B cell (primary cell): Measurements from ENCODE around the gene RHOH. TPM values are rescaled to one million over a fixed set of nuclear protein-coding genes. Genes with fewer than 3 reads are reported as not detected.

Source experiments
- ATAC-seq: fragments of 200-7000 bp; cut with Tn5 transposase; one replicate; pipeline ENCODE4 v1.10.0; 2021; ENCODE audit warnings: low read depth, mild to moderate bottlenecking, moderate number of reproducible peaks, moderate library complexity
- CTCF ChIA-PET: fragments of 350-600 bp; sonication (Branson Sonifier 250); formaldehyde crosslinking; loops from one replicate; lab custom pipeline; 2021; ENCODE audit warnings: antibody characterized with exemption, inconsistent platforms; lab: Charles Lee
- POLR2A ChIA-PET: fragments of 350-600 bp; sonication (Branson Sonifier 250); formaldehyde crosslinking; loops from one replicate; lab custom pipeline; 2021; ENCODE audit warnings: antibody characterized with exemption; lab: Charles Lee
- DNase-seq: peaks from one replicate; pipeline ENCODE4 v3.0.0; 2013
- H2AFZ ChIP-seq: 2 replicates; pipeline ENCODE4 v1.6.1; 2012; ENCODE audit warnings: mild to moderate bottlenecking, low read depth, low read length; ENCODE audit not compliant: insufficient read depth, poor library complexity, severe bottlenecking
- H3K27ac ChIP-seq, 2 donors: 1 replicate in 1 of 2; 2 replicates in 1 of 2; pipeline ENCODE4 v1.5.1; 2012 to 2013; ENCODE audit warnings: low read length in 2 of 2, mild to moderate bottlenecking in 2 of 2, moderate library complexity in 1 of 2
- H3K27me3 ChIP-seq, 4 experiments: fragments of 200-600 bp in 1 of 4; sonication (generic) in 1 of 4; replicated peaks in 1 of 4; 1 replicate in 2 of 4; 2 replicates in 2 of 4; pipeline versions ENCODE4 v1.6.1 to v1.7.0; 2013 to 2016; ENCODE audit warnings: low read length in 3 of 4, mild to moderate bottlenecking in 2 of 4, mixed read lengths in 1 of 4, moderate library complexity in 1 of 4; ENCODE audit not compliant: insufficient read depth in 4 of 4, control insufficient read depth in 3 of 4; ENCODE audit errors: control extremely low read depth in 1 of 4
- H3K36me3 ChIP-seq, 2 experiments: replicated peaks in 1 of 2; 1 replicate in 1 of 2; 2 replicates in 1 of 2; pipeline versions ENCODE4 v1.6.1 to v1.7.1; 2013; ENCODE audit warnings: low read length in 1 of 2; ENCODE audit not compliant: insufficient read depth in 2 of 2, control insufficient read depth in 1 of 2; ENCODE audit errors: control extremely low read depth in 1 of 2, extremely low read depth in 1 of 2
- H3K4me1 ChIP-seq, 2 donors: fragments of 200-600 bp in 1 of 2; sonication (generic) in 1 of 2; 1 replicate in 1 of 2; 2 replicates in 1 of 2; pipeline versions ENCODE4 v1.5.1 to v1.6.1; 2013 to 2017; ENCODE audit warnings: low read length in 2 of 2; ENCODE audit not compliant: control insufficient read depth in 2 of 2, insufficient read depth in 2 of 2
- H3K4me2 ChIP-seq: replicated peaks from 2 replicates; pipeline ENCODE3; 2012; ENCODE audit warnings: mild to moderate bottlenecking, low read depth, low read length; ENCODE audit not compliant: poor library complexity, severe bottlenecking
- H3K4me3 ChIP-seq, 5 experiments: fragments of 200-600 bp in 1 of 5; sonication (generic) in 1 of 5; 1 replicate in 3 of 5; 2 replicates in 2 of 5; pipeline versions ENCODE4 v1.5.1 to v1.7.0; 2011 to 2016; ENCODE audit warnings: low read length in 4 of 5, mild to moderate bottlenecking in 4 of 5, low read depth in 2 of 5, control low read depth in 1 of 5, moderate library complexity in 1 of 5; ENCODE audit not compliant: insufficient read depth in 1 of 5; ENCODE audit errors: control extremely low read depth in 1 of 5, extremely low read depth in 1 of 5
- H3K79me2 ChIP-seq: fragments of 200-600 bp; sonication (generic); one replicate; pipeline ENCODE4 v1.6.0; 2016; ENCODE audit warnings: low read length; ENCODE audit not compliant: control insufficient read depth, insufficient read depth
- H3K9ac ChIP-seq: fragments of 200-600 bp; sonication (generic); 2 replicates; pipeline ENCODE4 v1.6.1; 2017; ENCODE audit warnings: mild to moderate bottlenecking, low read length, moderate library complexity
- H3K9me3 ChIP-seq, 3 donors: one replicate each; pipeline versions ENCODE4 v1.6.1 to v1.7.1; 2013; ENCODE audit warnings: low read length in 2 of 3; ENCODE audit not compliant: control insufficient read depth in 2 of 3, insufficient read depth in 1 of 3; ENCODE audit errors: control extremely low read depth in 1 of 3
- H4K20me1 ChIP-seq: 2 replicates; pipeline ENCODE4 v1.6.0; 2012; ENCODE audit warnings: mild to moderate bottlenecking, low read length; ENCODE audit not compliant: insufficient read depth, control insufficient read depth, poor library complexity, severe bottlenecking
- H3K27ac Mint-ChIP-seq: one replicate; pipeline ENCODE4 v1.8.0; 2021; ENCODE audit warnings: mixed read lengths
- H3K27me3 Mint-ChIP-seq: one replicate; pipeline ENCODE4 v1.8.0; 2021; ENCODE audit warnings: mixed read lengths
- H3K4me1 Mint-ChIP-seq: one replicate; pipeline ENCODE4 v1.8.0; 2021; ENCODE audit warnings: mixed read lengths
- H3K4me3 Mint-ChIP-seq: one replicate; pipeline ENCODE4 v1.8.0; 2021; ENCODE audit warnings: mixed read lengths
- H3K9me3 Mint-ChIP-seq: one replicate; pipeline ENCODE4 v1.8.0; 2022; ENCODE audit warnings: mixed read lengths; ENCODE audit not compliant: insufficient read depth
- EZH2 ChIP-seq: IDR thresholded peaks from 2 replicates; pipeline ENCODE4 v1.6.1; 2012; ENCODE audit warnings: borderline replicate concordance, low read depth, mild to moderate bottlenecking, moderate library complexity, low read length; ENCODE audit not compliant: insufficient read depth, poor library complexity, severe bottlenecking
- WGBS: methylation state at CpG from one replicate; pipeline ENCODE4 v1.1.5; 2013; ENCODE audit warnings: missing lambda C conversion rate; ENCODE audit not compliant: insufficient coverage; 5-methylcytosine and 5-hydroxymethylcytosine counted together
- intact Hi-C: fragments of 100-400 bp; cut with micrococcal nuclease; formaldehyde crosslinking; loops from one replicate; pipeline ENCODE4 v1.10.0; 2022
- polyA plus RNA-seq: library from polyadenylated mRNA; depleted of rRNA; stranded (reverse); fragments of >200 nt; gene quantifications from 2 replicates; pipeline ENCODE4 v1.2.3, GENCODE V29; 2012
- total RNA-seq, 2 donors: library from RNA; stranded (reverse); fragments of 120-200 nt in 1 of 2; gene quantifications; 1 replicate in 1 of 2; 2 replicates in 1 of 2; pipeline versions ENCODE4 v1.2.3 to v1.2.4, GENCODE V29; 2013 to 2022
- TF ChIP-seq, protein P1 (sequence below): fragments of 200-600 bp; IDR thresholded peaks from one replicate; pipeline ENCODE4 v1.8.0; 2022; ENCODE audit warnings: antibody characterized with exemption, mild to moderate bottlenecking

Gene RHOH
- total and polyA plus RNA-seq, 2 donors (not counting 1 experiment from before 2014, with no cell fraction given) = 118 to 209 TPM

DNA sequence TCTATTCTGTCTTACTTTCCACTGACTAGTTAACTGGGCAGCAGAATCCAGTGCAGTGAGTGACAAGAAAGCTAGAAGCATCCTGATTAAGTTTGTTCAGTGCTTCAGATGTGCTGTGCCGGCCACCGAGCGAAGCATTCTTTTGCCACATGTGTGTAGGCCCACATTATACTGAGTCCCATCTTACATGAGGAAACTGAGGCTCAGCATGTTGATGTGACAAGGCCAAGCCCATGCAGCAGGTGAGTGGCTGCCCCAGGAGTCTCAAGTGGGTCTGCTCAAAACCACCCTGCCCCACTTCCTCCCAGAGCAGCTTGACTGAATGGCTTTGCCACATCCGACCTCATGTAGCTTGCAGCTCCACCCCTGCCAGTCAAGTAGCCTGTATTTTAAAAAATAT lies 50.5 kb downstream of the RHOH start:
- H3K9ac ChIP-seq = no peak overlapping the region
- H3K4me3 Mint-ChIP-seq = peak overlapping the region; percentile 20
- no peaks in the 10 kb centered on the region for H3K9me3 ChIP-seq
- intact Hi-C loops = loop anchor here (1.0 kb wide), 1 partner anchor 62 kb away; no protein-coding TSS in a partner anchor
- H3K4me1 Mint-ChIP-seq = peaks cover 63% of the 10 kb centered on the region
- H3K27me3 ChIP-seq = no peaks in the 10 kb centered on the region
- H3K4me1 ChIP-seq = peaks cover 55 to 60% of the 10 kb centered on the region in 2 donors
- H3K27ac Mint-ChIP-seq = peak overlapping the region; percentile 76
- ChIA-PET CTCF (interaction anchor here (0.8 to 1.4 kb wide), 9 partner anchors 10 to 78 kb away, joined by 3 to 9 read pairs (median 3); no protein-coding TSS in a partner anchor), POLR2A (interaction anchor here (0.6 to 1.3 kb wide), 4 partner anchors 12 to 61 kb away, joined by 3 to 4 read pairs (median 4); no protein-coding TSS in a partner anchor)
- peaks cover 39% of the 10 kb centered on the region for H3K79me2 ChIP-seq
- H3K9me3 Mint-ChIP-seq = no peaks in the 10 kb centered on the region
- peaks cover 44% of the 10 kb centered on the region for H4K20me1 ChIP-seq
- peak; percentile 65 for DNase-seq
- H3K4me2 ChIP-seq = peak overlapping the region; percentile 51
- TF ChIP-seq, protein P1, sequence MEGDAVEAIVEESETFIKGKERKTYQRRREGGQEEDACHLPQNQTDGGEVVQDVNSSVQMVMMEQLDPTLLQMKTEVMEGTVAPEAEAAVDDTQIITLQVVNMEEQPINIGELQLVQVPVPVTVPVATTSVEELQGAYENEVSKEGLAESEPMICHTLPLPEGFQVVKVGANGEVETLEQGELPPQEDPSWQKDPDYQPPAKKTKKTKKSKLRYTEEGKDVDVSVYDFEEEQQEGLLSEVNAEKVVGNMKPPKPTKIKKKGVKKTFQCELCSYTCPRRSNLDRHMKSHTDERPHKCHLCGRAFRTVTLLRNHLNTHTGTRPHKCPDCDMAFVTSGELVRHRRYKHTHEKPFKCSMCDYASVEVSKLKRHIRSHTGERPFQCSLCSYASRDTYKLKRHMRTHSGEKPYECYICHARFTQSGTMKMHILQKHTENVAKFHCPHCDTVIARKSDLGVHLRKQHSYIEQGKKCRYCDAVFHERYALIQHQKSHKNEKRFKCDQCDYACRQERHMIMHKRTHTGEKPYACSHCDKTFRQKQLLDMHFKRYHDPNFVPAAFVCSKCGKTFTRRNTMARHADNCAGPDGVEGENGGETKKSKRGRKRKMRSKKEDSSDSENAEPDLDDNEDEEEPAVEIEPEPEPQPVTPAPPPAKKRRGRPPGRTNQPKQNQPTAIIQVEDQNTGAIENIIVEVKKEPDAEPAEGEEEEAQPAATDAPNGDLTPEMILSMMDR = no peak
- no peak for TF ChIP-seq EZH2
- H3K36me3 ChIP-seq = peaks cover 5 to 43% of the 10 kb centered on the region in 2 experiments
- H2AFZ ChIP-seq = no peak overlapping the region
- peak; percentile 80 for ATAC-seq
- 70% methylated on average over 3 of the region's 4 CpGs for WGBS
- no peaks in the 10 kb centered on the region for H3K27me3 Mint-ChIP-seq
- H3K27ac ChIP-seq = peak overlapping the region; percentile 1 to 69
- no peak overlapping the region for H3K4me3 ChIP-seq

DNA sequence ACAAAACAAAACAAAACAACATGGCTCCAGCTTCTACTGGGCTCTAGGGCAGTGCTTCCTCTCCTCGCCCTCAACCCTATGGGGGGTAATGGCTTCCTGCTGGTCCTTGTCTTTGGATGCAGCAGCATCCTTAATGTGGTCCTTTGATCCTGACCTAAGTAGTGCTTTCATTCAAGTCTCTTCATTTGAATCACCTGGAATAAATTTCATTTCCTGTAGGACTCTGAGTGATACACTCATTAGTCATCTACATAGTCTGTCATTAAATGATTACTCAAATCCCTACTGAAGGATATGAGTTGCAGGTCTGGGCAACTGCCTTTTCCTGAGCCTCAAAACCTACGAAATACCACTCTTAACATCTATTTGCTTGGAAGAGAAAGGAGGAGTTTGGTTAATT lies 54.5 kb downstream of the RHOH start:
- Histone ChIP-seq H3K27ac (no peak overlapping the region), H3K36me3 (peaks cover 0 to 3% of the 10 kb centered on the region in 2 experiments), H2AFZ (no peak overlapping the region), H3K9me3 (no peaks in the 10 kb centered on the region), H3K4me1 (peaks cover 21 to 30% of the 10 kb centered on the region in 2 donors), H3K4me2 (no peak overlapping the region), H3K9ac (no peak overlapping the region), H4K20me1 (peaks cover 9% of the 10 kb centered on the region), H3K27me3 (no peaks in the 10 kb centered on the region), H3K79me2 (peaks cover 13% of the 10 kb centered on the region), H3K4me3 (no peak overlapping the region)
- Mint-ChIP-seq H3K9me3 (no peaks in the 10 kb centered on the region), H3K4me3 (no peak overlapping the region), H3K27ac (no peak overlapping the region), H3K4me1 (peaks cover 51% of the 10 kb centered on the region), H3K27me3 (no peaks in the 10 kb centered on the region)
- ChIA-PET CTCF (interaction anchor here (0.7 to 1.8 kb wide), 3 partner anchors 38 to 66 kb away, joined by 3 read pairs; no protein-coding TSS in a partner anchor), POLR2A (no interaction called here)
- intact Hi-C loops = no loop called here
- no peak for TF ChIP-seq EZH2
- TF ChIP-seq, protein P1 = no peak
- no peak for DNase-seq
- ATAC-seq = no peak
- 100% methylated on average over 1 of the region's 2 CpGs for WGBS
